ENCODE data around the gene DUSP5.

Gene DUSP5

GRCh38 chr10:110481919-110482318, 15.8 kb upstream of the DUSP5 start:
- no peak for DNase-seq

- no peak for DNase-seq
Measured at GRCh38 chr10:110483633-110484032, 14.1 kb upstream of the DUSP5 start.

- no peak for DNase-seq
Measured at GRCh38 chr10:110485541-110485940, 12.2 kb upstream of the DUSP5 start.

GRCh38 chr10:110486680-110487410, 10.9 kb upstream of the DUSP5 start:
- no peak for DNase-seq

GRCh38 chr10:110487411-110488331, 10.0 kb upstream of the DUSP5 start:
- DNase-seq: no peak

- no peak for DNase-seq
Measured at GRCh38 chr10:110488332-110488681, 9.4 kb upstream of the DUSP5 start.

- no peak for DNase-seq
Measured at GRCh38 chr10:110488940-110489339, 8.8 kb upstream of the DUSP5 start.

GRCh38 chr10:110490640-110491039, 7.1 kb upstream of the DUSP5 start:
- no peak for DNase-seq

- DNase-seq: no peak
Measured at GRCh38 chr10:110491346-110491745, 6.4 kb upstream of the DUSP5 start.

GRCh38 chr10:110492069-110492822, 5.5 kb upstream of the DUSP5 start:
- DNase-seq: no peak

- DNase-seq: no peak
Measured at GRCh38 chr10:110493832-110494426, 3.8 kb upstream of the DUSP5 start.

GRCh38 chr10:110494532-110494931, 3.2 kb upstream of the DUSP5 start:
- DNase-seq: no peak

GRCh38 chr10:110495731-110496552, 1.8 kb upstream of the DUSP5 start:
- DNase-seq: no peak

GRCh38 chr10:110496553-110497437, 912 bp upstream of the DUSP5 start:
- no peak for DNase-seq

GRCh38 chr10:110498087-110498981, 627 bp downstream of the DUSP5 start:
- DNase-seq: no peak

GRCh38 chr10:110498982-110499795, 1.5 kb downstream of the DUSP5 start:
- DNase-seq: no peak

GRCh38 chr10:110499796-110500514, 2.2 kb downstream of the DUSP5 start:
- no peak for DNase-seq

GRCh38 chr10:110500515-110500905, 2.8 kb downstream of the DUSP5 start:
- no peak for DNase-seq

All from NCI-H2107 (cell line).